HG03097 (cell line): ENCODE measurements around the gene SLC6A12.

Source experiments
- ATAC-seq: cut with Tn5 transposase; IDR thresholded peaks from one replicate; pipeline ENCODE4 v1.9.1; 2021; ENCODE audit not compliant: unreplicated experiment, low FRiP score

Gene SLC6A12

DNA sequence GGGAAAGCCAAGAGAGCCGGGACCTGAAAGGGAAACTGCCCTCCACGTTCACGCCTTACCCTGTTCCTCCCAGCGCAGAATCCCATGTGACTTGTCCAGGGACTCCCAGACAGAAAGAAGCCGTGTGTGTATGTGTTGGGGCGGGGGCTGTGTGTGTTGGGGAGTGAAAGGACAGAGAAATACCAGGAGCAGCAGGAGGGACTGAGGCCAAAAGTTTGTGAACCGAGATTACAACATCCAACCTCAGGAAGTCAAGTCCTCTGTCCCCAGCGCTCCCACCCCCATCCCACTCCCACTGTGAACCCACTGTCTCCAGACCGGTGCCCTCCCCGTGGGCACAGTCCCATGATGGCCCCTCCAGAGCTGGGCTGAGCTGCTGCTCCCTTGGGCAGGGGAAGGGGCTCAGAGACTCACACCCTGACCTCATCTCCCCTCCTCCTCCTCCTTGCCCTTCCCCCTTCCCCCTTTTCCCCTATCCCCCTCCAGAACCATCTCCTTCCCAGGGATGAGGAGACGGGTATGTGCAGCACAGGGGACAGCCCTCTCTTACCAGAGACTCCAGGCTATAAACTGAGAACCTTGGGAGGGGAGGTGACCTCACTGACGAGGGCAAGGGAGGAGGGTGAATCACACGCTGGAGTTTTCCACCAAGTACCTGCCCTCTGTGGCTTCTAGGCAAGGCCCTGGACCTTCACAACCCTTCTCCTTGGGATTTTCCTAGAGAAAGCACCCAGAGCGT lies at the start of gene SLC6A12:
Gene SLC6A12 (minus strand): TSS at position 155 of the 739 bp plus-strand sequence. CDS start 4,171 bp downstream, outside the sequence.
- ATAC-seq, result no peak

DNA sequence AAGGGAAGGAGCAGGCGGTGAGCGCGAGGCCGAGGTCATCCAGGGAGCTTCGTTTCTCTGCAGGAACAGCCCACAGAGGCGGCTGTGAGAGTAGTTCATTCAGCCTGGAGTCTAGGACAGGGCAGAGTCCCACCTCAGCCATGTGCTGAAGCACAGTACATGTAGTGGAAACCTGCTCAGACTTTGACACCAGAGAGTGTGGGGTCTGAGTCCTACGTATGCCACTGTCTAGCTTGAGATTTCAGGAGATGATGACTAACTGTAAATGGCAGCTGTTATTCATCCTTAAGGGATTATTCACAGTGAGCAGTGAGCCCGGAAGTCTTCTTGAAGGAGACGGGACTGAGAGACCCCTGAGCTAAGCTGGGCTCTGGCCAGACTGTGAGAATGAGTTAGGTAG lies 49.6 kb upstream of the SLC6A12 start:
- ATAC-seq, result no peak

DNA sequence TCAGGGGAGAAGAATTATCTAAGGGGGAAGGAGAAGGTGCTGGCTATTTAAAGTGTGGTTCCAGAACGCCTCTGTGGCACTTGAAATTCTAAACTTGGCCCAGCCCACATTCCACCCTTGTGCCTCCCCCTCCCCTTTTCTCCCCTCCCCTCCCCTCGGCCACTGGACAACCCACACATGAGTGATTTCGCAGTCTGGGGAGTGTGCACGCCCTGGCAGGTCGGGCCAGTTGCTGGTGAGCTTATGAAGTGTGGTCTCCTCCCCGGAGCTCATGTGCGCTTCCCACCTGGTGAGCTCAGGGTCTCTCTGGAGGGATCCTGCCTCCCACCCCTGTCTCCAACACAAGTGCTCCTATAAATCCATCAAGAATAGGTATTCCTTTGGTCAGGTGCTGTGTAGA lies 48.9 kb upstream of the SLC6A12 start, which contains the start of gene SLC6A13:
Gene SLC6A13 (minus strand): TSS at position 20 of the 400 bp plus-strand sequence. CDS start 2,784 bp downstream, outside the sequence.
- no peak for ATAC-seq

DNA sequence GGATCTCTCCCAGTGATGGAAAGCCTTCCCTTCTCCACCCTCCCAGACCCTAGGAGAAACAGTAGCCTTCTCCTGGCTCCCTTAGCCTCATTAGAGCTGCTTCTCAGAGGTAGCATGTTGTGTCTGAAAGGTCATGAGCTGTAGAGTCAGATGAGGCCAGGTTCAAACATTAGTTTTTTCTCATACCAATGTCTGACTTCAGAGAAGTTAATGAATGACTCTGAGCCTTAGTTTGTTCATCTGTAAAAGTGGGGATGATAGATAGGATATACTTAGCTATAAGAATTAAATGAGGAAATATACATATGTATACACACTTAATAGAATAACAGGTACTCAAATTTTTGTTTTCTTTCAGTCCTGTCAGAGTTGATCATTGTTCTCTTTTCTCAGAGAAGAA lies 48.2 kb upstream of the SLC6A12 start:
- no peak for ATAC-seq

DNA sequence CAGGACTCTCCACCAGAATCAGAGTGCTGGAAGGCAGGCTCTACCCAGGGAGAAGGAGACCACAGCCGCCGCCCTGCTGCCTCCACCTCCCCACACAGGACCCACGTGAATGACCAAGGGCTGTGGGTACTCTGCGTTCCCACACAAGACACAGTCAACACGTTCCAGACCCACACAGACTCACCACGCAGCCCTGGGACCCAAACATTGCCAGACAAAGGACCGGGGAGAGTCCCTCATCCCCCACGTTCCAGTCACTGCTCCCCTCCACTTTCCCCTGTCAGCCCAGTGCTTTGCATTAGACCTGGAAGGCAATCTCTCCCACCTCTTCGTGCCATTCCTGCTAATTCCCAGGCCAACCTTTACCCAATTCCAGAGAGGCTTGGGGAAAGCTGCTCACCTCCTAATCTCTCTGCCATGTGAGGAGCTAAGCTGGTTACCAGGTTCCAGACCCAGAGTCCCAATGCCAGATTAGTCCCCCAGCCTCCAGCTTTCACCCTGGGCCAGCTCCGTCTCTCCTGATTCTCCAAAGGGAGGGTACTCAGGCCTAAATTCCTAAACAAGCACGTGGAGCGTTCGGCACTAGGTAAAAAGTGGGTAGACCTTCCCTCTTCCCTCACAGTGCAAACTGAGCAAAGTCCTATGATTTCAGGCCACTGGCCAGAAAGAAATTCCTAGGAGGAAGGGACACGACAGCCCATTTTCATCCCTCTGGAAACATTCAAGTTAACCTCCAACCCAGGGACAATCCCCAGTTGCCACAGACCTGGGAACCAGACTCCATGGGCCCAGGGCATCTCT lies 43.8 kb upstream of the SLC6A12 start:
- ATAC-seq, result no peak

DNA sequence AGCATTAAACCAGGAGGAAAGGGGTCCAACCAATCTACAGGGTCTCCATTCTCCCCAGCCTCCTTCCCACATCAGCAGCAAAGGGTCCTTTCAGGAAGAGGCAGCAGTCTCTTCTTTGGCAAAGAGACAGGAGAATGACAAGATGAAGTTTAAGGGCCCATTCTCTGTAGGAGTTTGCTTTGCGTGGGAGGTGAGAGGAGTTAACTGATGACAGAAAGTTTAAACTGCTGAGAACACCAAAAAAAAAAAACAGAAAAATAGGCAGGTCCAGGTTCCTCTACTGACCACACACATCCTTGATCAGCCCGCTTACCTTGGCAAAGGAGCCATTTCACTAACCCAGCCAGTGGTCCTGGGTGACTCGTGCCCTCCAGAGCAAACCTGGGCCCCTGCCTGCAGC lies 43.0 kb upstream of the SLC6A12 start:
- ATAC-seq, result no peak

DNA sequence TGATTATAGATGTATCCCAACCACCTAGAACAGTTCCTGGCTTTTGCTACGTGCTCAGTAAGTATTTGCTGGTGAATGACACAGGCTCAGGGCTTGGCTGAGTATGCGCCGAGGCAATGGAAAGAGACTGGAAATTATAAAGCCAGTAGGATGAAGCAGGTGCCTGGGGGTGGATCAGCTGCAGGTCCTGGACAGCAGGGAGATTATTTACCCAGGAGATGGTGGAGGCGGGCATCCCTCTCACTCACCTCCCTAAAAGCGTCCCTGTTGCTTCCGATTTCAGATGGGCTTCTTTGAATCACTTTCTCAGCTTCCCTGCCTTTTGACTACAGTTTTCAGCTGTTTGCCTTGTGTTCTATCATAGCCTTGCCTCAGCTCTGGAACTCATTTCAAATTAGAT lies 42.3 kb upstream of the SLC6A12 start:
- no peak for ATAC-seq

DNA sequence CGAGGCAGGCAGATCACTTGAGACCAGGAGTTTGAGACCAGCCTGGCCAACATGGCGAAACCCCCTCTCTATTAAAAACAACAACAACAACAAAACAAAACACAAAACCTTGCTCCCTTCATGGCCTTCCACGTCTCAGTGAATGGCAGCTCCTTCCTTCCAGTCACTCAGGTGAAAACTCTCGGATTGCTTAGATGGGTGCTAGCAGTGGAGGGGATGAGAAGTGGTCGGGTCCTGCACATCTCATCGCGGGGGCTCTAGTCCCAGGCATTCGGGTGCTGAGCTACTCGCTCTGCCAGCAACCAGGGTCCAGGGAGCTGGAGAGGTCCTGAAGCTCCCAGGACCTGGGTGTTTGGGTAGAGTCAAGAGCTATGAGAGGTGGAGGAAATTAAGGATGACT lies 41.0 kb upstream of the SLC6A12 start:
- ATAC-seq, result no peak

DNA sequence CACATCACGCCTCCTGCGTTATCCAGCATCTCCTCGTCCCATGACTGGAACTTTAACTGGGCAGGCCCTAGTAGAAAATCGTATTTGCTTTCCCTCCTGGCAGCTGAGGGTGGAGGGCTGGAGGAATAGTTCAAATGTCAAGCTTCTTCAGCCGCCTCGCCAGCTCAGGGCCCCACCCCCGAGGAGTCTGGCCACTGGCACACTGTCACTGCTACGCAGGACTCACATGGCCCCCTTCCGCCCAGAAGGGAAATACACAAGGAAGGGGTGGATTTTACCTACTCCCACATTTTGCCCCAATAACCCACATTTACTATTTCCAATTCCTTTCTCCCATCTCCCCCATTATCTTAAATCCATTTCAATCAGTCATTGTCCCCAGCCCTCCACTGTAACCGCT lies 40.1 kb upstream of the SLC6A12 start:
- no peak for ATAC-seq

DNA sequence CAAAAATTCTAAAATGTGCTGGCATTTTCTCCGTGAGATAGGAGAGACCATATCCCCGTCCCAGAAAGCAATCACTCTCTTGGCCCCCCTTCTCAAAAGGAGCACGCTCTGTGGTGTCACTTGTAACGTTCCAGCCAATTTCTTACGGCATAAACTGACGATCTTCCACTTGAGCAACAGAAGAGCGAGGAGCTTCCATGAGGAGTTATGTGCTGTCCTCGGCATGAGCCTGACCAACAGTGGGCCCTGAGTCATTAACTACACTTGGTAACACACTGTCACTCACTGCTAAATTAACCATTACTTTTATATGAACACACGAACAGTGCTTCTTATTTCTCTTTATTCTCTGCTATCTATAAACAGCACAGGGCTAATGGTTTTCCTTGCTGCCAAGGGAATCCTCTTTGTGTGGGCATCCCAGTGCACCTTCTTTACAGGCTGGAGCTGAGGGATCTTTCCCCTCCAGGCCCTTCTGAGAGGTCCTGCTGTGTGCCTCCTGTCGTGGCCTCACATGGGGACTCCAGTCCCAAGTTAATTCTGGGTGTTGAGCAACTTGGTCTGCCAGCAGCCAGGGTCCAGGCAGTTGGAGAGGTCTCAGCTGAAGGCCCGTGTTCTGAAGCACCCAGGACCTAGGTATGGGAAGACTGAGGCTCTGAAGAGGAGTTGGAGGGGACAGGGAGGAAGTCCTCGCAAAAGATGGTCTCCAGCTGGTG lies 39.3 kb upstream of the SLC6A12 start:
- ATAC-seq, result no peak

DNA sequence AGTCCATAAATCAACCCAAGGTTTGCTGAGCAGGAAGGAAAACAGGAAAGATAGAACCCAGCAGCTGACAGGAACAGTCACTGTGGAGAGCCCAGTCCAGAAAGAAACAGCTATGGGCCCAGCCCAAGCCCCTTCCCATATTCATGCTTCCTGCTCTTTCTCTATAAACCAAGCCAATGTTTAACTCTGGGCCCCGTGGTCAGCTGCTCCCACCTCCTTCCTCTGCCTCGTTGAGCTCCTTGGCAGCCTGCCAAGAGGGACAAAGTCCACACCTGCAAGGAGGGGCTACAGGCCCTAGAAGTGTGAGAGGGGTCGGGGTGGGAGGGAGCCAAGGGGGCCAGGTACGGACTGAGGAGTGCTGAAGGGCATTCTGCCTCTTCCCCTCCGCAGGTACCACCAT lies 38.7 kb upstream of the SLC6A12 start:
- no peak for ATAC-seq

DNA sequence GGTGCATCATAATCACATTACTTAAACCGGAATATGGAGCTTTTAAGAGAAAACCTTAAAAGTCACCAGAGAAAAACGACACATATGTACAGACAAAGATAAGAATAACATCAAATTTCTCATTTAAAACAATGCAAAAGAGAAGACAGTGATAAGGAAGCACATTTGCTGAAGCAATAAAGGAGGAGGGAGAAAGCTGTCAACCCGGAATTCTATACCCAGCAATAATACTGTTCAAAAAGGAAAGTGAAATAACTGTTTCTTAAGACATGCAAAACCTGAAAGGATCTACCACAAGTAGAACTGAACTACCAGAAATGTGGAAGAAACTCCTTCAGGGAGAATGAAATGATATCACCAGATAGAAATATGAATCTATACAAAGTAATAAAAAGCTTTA lies 33.3 kb upstream of the SLC6A12 start:
- ATAC-seq, result no peak

DNA sequence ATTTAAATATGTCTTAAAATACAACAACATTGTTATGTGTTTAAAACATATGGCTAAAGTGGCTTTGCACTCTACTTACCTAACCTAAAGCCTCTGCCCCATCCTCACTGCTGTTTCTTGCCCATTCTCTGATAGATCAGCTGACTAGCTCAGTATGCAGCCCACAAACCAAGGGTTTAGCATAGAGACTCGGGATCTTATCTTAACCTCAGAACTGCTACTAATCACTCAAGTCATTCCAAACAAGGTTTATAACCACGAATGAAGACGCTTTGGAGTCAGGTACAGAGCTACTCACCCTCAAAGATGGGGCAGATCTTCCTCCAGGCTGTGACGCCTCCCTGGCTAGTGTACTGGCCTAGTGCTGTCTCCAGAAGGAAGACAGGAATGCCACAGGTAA lies 29.4 kb upstream of the SLC6A12 start:
- ATAC-seq, result no peak

DNA sequence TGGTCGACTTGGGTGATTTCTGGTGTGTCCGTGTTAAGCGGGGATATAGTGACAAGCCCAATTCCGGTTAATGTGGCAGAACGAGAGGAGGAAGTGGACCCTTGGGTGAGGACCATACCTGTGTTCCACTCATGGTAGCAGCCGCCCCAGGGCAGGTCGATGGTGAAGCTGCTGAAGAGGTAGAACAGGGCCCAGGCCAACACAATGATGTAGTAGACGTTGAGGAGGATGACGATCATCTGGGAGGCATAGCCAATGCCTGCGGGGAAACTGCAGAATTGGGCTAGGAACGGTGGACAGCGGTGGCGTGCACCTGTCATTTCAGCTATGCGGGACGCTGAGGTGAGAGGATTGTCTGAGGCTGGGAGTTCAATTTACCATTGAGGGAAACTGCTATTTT lies 28.5 kb upstream of the SLC6A12 start:
- no peak for ATAC-seq

DNA sequence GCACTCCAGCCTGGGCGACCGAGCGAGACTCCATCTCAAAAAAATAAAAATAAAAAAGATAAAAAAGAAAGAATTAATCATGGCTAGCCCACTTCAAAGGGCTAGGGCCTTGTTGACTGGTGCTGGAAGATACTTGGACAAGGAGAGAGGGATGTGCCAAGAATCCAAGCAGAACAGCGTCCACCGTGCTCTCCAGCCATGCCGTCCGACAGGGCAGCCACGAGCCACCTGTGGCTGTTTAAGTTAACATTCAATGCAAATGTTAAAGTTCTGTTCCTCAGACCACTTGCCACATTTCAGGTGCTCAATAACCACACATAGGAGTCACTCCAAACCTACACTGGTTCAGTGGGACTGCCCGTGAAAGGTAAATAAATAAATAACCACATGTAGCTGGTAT lies 27.3 kb upstream of the SLC6A12 start:
- no peak for ATAC-seq

DNA sequence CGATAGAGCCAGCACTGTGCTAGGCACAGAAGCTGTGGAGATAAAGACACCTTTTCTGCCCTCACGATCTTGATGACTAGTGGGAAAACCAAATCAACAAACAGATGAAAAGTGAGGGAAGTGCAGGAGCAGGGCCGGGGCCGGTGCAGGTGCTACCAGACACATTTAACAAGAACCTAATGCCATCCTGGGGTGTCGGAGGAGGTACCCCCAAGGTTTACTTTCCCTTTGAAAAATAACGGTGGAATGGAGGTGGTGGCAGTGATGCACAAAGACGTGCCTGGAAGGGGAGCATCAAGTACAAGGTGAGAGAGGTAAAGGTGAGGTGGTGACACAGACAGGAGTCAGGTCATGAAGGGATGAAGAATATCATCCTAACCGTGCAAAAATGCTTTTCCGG lies 26.6 kb upstream of the SLC6A12 start:
- no peak for ATAC-seq

DNA sequence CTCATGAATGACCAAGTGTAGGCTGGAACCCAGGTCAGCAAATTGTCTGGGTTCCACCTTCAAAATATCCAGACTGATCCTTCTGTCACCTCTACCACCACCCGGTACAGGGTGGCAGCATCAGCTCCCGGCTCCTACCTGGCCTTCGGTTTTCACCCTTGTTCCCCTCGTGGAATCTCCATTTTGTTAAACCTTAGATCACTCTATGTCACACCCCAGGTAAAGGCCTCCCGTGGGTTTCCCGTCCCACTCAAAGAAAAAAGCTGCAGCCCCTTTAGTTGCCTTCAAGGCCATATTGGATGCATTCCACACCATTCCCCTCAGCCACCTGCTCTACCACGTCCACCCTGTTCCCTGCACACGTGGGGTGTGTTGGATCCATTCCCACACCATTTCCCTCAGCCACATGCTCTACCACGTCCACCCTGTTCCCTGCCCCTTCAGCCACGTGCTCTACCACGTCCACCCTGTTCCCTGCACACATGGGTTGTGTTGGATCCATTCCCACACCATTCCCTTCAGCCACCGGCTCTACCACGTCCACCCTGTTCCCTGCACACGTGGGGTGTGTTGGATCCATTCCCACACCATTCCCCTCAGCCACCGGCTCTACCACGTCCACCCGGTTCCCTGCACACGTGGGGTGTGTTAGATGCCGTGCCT lies 24.9 kb upstream of the SLC6A12 start:
- ATAC-seq, result no peak

DNA sequence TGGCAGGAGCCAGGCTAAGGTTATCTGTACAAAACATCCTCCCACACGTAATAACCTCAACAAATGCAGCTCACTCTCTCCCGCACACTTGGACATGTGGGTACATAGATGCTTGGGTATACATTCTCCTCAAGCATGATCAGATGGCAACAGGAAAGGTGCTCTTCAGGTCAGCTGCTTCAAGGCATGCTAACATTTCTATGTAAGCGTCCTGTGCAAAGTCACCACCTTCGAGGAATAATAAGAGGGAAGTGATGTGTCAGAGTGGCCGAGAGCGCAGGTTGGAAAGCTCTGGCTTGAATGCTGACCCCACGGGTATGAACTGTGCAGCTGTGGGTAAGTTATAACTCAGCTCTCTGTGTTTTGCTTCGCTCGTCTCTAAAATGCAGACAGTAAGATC lies 24.2 kb upstream of the SLC6A12 start:
- no peak for ATAC-seq

DNA sequence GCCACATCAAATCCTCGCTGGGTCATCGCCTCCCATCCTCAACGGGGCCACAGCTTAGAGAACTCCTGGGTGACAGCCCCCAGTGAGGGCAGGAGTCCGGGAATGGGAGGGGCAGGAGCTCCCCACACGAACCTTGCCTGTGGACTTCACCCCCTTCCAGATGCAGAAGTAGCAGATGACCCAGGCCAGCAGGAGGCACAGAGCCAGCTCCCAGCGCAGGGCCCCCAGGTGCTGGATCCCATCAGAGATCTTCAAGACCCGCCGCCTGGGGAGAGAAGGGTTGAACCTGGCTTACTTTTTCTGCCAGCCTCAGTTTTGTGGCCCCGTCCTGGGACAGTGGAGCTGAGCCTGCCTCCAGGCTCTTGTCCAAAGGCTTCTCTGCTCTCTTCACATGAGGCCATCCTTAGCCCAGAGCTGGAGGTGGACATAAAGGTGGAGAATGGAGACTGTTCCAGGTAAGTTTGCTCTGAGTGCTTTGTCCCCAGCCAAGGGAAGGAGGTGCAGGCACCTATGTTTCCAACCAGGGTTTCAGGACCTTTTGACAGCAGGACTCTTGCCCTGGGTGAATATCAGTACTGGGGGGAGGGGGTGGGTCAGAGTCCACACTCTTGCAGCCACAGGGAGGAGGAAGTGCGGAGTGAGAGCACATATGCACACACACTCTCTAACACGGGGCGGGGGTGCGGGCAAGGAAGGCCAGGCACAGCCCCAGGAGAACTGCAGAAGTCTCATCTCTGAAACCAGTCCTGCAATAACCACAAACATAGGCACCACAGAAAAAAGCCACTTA lies 23.3 kb upstream of the SLC6A12 start:
- no peak for ATAC-seq

DNA sequence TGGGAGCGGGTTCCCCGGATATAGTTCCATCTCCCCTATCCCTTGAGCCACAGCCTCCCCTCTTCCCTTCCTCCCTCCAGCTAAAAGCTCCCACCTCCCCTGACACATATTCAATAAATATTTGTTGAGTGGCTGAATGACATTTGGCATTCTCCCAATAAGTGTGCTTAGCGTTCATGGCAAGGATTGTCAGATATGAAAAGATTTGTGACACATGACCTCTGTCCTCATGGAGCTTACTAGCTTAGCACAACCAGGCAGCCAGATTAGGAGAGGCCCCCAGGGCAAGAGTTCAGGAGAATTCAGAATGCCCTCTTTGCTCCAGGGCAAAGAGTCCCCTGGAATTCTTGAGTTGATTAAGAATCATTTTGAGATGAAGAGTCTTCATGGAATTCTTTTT lies 22.5 kb upstream of the SLC6A12 start:
- no peak for ATAC-seq
